ENCODE data around the gene C1QTNF9.

GRCh38 chr13:24323739-24324075 is 14.3 kb downstream of the C1QTNF9 start:
- no peak for TF ChIP-seq CTCF (IDR thresholded peaks at IDR 0.05; ENCODE audit: borderline replicate concordance, extremely low read depth, low read length, poor library complexity, severe bottlenecking)
- TF ChIP-seq EZH2 (IDR thresholded peaks at IDR 0.05; ENCODE audit: borderline replicate concordance, low read depth, low read length, severe bottlenecking): no peak
